D341Med (cell line): ENCODE measurements around the gene AGBL4.

ENCODE experiments used
- DNase-seq: peaks from one replicate; pipeline ENCODE4 v3.0.0; 2012; ENCODE audit warnings: low spot score

AGBL4 gene

GRCh38 chr1:48887796-48888195, 1136.0 kb downstream of the AGBL4 start:
- no peak for DNase-seq

- DNase-seq = no peak
These were observed 1141.7 kb downstream of the AGBL4 start for GRCh38 chr1:48882020-48882419.

- no peak for DNase-seq
These were observed 1145.4 kb downstream of the AGBL4 start for GRCh38 chr1:48878191-48878940.

- DNase-seq = no peak
These were observed 1147.4 kb downstream of the AGBL4 start for GRCh38 chr1:48876330-48876785.

- no peak for DNase-seq
These were observed 1148.0 kb downstream of the AGBL4 start for GRCh38 chr1:48875552-48876329.

- DNase-seq = no peak
These were observed 1149.8 kb downstream of the AGBL4 start for GRCh38 chr1:48873944-48874343.

GRCh38 chr1:48870596-48870995, 1153.2 kb downstream of the AGBL4 start:
- peak; percentile 32 for DNase-seq

- no peak for DNase-seq
These were observed 1154.4 kb downstream of the AGBL4 start for GRCh38 chr1:48869116-48869893.

GRCh38 chr1:48864913-48865312, 1158.8 kb downstream of the AGBL4 start:
- no peak for DNase-seq

- DNase-seq = no peak
These were observed 1164.3 kb downstream of the AGBL4 start for GRCh38 chr1:48859456-48859855.

- DNase-seq = no peak
These were observed 1165.4 kb downstream of the AGBL4 start for GRCh38 chr1:48858200-48858920.

GRCh38 chr1:48853006-48853405, 1170.7 kb downstream of the AGBL4 start:
- DNase-seq = no peak

GRCh38 chr1:48851638-48852037, 1172.1 kb downstream of the AGBL4 start:
- DNase-seq = no peak

GRCh38 chr1:48848035-48848434, 1175.7 kb downstream of the AGBL4 start:
- DNase-seq = no peak

- DNase-seq = no peak
These were observed 1177.3 kb downstream of the AGBL4 start for GRCh38 chr1:48846441-48846840.

- no peak for DNase-seq
These were observed 1179.6 kb downstream of the AGBL4 start for GRCh38 chr1:48844187-48844586.

- DNase-seq = no peak
These were observed 1181.8 kb downstream of the AGBL4 start for GRCh38 chr1:48841966-48842365.

GRCh38 chr1:48841461-48841860, 1182.3 kb downstream of the AGBL4 start:
- no peak for DNase-seq

GRCh38 chr1:48831120-48831978, 1192.4 kb downstream of the AGBL4 start:
- DNase-seq = no peak

GRCh38 chr1:48830715-48831114, 1193.0 kb downstream of the AGBL4 start:
- DNase-seq = no peak

GRCh38 chr1:48829446-48829845, 1194.3 kb downstream of the AGBL4 start:
- DNase-seq = no peak
